K562 (cell line): ENCODE measurements around the gene APLP1. TPM values are rescaled to one million over a fixed set of nuclear protein-coding genes. Genes with fewer than 3 reads are reported as not detected.

Experiments used
- ATAC-seq: fragments of 200-7000 bp; cut with Tn5 transposase; 3 replicates; pipeline ENCODE4 v1.9.1; 2020; ENCODE audit warnings: moderate library complexity
- BruUV-seq: library from RNA; stranded (reverse); fragments of 400-500 nt; replicated peaks from 2 replicates; lab custom pipeline; 2021; lab: Mats Ljungman, UMichigan
- CTCF ChIA-PET: fragments of 300-600 bp; formaldehyde crosslinking; extraction: SDS; loops from one replicate; lab custom pipeline; 2021; ENCODE audit warnings: low intra/inter-chr PET ratio; lab: Yijun Ruan, JAX
- POLR2A ChIA-PET: fragments of 300-600, 350-650 bp; sonication (Branson Sonifier 250); formaldehyde crosslinking; extraction: SDS; loops from one replicate; lab custom pipeline; 2021; ENCODE audit warnings: antibody characterized with exemption, inconsistent platforms; lab: Yijun Ruan, JAX
- DNase-seq, 4 experiments: peaks; one replicate each; pipeline versions ENCODE4 v3.0.0 to v3.0.0-alpha.2; 2011 to 2018; ENCODE audit warnings: low spot score in 3 of 4, mixed read lengths in 3 of 4; ENCODE audit errors: extremely low read depth in 1 of 4
- FAIRE-seq: peaks from 2 replicates; lab custom pipeline; 2011; peaks lifted over from hg19 to GRCh38; lab: Jason Lieb, UNC
- H2AFZ ChIP-seq: 2 replicates; pipeline ENCODE4 v1.6.0; 2011; ENCODE audit warnings: low read depth, low read length, control low read depth, inconsistent platforms
- H3K27ac ChIP-seq: fragments of 200-600 bp; 3 replicates; pipeline ENCODE4 v1.8.0; 2011; ENCODE audit warnings: low read depth, mild to moderate bottlenecking, control low read depth, inconsistent platforms, low read length, moderate library complexity, mixed read lengths; ENCODE audit errors: extremely low read depth
- H3K27me3 ChIP-seq, 2 experiments: fragments of 300-600 bp in 1 of 2; 2 replicates in 1 of 2; 3 replicates in 1 of 2; pipeline versions ENCODE4 v1.6.0 to v1.8.0; 2011; ENCODE audit warnings: inconsistent platforms in 2 of 2, low read length in 2 of 2, mild to moderate bottlenecking in 1 of 2, mixed read lengths in 1 of 2, moderate library complexity in 1 of 2; ENCODE audit not compliant: control insufficient read depth in 2 of 2, insufficient read depth in 2 of 2
- H3K36me3 ChIP-seq: fragments of 300-600 bp; 3 replicates; pipeline ENCODE4 v1.8.0; 2011; ENCODE audit warnings: mild to moderate bottlenecking, low read length, inconsistent platforms; ENCODE audit not compliant: control insufficient read depth, insufficient read depth
- H3K4me1 ChIP-seq, 2 experiments: fragments of 200-600 bp in 1 of 2; replicated peaks in 1 of 2; 2 replicates in 1 of 2; 3 replicates in 1 of 2; pipeline versions ENCODE4 v1.5.1 to v1.8.0; 2011; ENCODE audit warnings: inconsistent platforms in 2 of 2, low read length in 2 of 2, mild to moderate bottlenecking in 1 of 2, mixed read lengths in 1 of 2, moderate library complexity in 1 of 2; ENCODE audit not compliant: control insufficient read depth in 2 of 2, insufficient read depth in 2 of 2
- H3K4me2 ChIP-seq: 2 replicates; pipeline ENCODE4 v1.6.1; 2011; ENCODE audit warnings: low read length, control low read depth, inconsistent platforms, mixed read lengths; ENCODE audit not compliant: insufficient read depth
- H3K4me3 ChIP-seq: fragments of 200-600 bp; sonication (generic), shearing (Covaris generic); 2 replicates; pipeline ENCODE4 v1.5.1; 2016; ENCODE audit warnings: control low read depth, inconsistent platforms
- H3K79me2 ChIP-seq: fragments of 200-600 bp; 3 replicates; pipeline ENCODE4 v1.8.0; 2011; ENCODE audit warnings: low read length, inconsistent platforms; ENCODE audit not compliant: control insufficient read depth, insufficient read depth
- H3K9ac ChIP-seq, 2 experiments: 2 replicates each; pipeline versions ENCODE4 v1.6.0 to v1.6.1; 2011; ENCODE audit warnings: low read depth in 2 of 2, low read length in 2 of 2, control low read depth in 1 of 2, inconsistent platforms in 1 of 2, mild to moderate bottlenecking in 1 of 2, mixed read lengths in 1 of 2; ENCODE audit not compliant: insufficient read depth in 1 of 2
- H3K9me1 ChIP-seq: one replicate; pipeline ENCODE4 v1.6.0; 2011; ENCODE audit warnings: inconsistent platforms, mild to moderate bottlenecking, low read length, moderate library complexity; ENCODE audit not compliant: control insufficient read depth, insufficient read depth
- H3K9me3 ChIP-seq: replicated peaks from 2 replicates; pipeline ENCODE4 v1.5.1; 2011; ENCODE audit warnings: low read depth, low read length, inconsistent platforms; ENCODE audit not compliant: control insufficient read depth, insufficient read depth
- H4K20me1 ChIP-seq: replicated peaks from 2 replicates; pipeline ENCODE4 v1.6.1; 2011; ENCODE audit warnings: low read length, inconsistent platforms, mixed read lengths; ENCODE audit not compliant: control insufficient read depth, insufficient read depth
- EP400 ChIP-seq: fragments of 450-650 bp; IDR thresholded peaks from 2 replicates; pipeline ENCODE4 v1.6.1; 2017; ENCODE audit warnings: antibody characterized with exemption, mild to moderate bottlenecking, moderate library complexity
- GABPA ChIP-seq: fragments of 200-800 bp; sonication (Bioruptor generic); conservative IDR thresholded peaks from 2 replicates; pipeline ENCODE4 v1.6.1; 2016; ENCODE audit warnings: low read depth, missing genetic modification characterization, missing compliant biosample characterization
- HCFC1 ChIP-seq: IDR thresholded peaks from 2 replicates; pipeline ENCODE4 v1.6.1; 2012; ENCODE audit warnings: low read depth, low read length, improper control_type of control experiment
- KDM1A ChIP-seq, 2 experiments: fragments of 450-650 bp; IDR thresholded peaks; 2 replicates each; pipeline ENCODE4 v1.6.1; 2016; ENCODE audit warnings: mild to moderate bottlenecking in 2 of 2
- LCOR ChIP-seq: sonication (generic); formaldehyde crosslinking; IDR thresholded peaks from 2 replicates; pipeline ENCODE4 v1.8.0; 2022; ENCODE audit warnings: mild to moderate bottlenecking, missing genetic modification reagents
- MAZ ChIP-seq, 2 experiments: fragments of 450-650 bp in 1 of 2; sonication (generic) in 1 of 2; formaldehyde crosslinking; IDR thresholded peaks in 1 of 2; conservative IDR thresholded peaks in 1 of 2; 2 replicates each; pipeline versions ENCODE4 v1.4.0 to v1.5.0; 2020; ENCODE audit warnings: mild to moderate bottlenecking in 1 of 2, missing genetic modification reagents in 1 of 2
- MXI1 ChIP-seq: IDR thresholded peaks from 2 replicates; pipeline ENCODE4 v1.6.1; 2011; ENCODE audit warnings: low read depth, mild to moderate bottlenecking, improper control_type of control experiment, low read length
- NFYB ChIP-seq: IDR thresholded peaks from 2 replicates; pipeline ENCODE4 v1.6.1; 2011; ENCODE audit warnings: mild to moderate bottlenecking, moderate library complexity; ENCODE audit not compliant: insufficient read length; ENCODE audit errors: extremely low read depth
- POLR2G ChIP-seq: fragments of 200-400 bp; formaldehyde crosslinking; IDR thresholded peaks from 2 replicates; pipeline ENCODE4 v1.6.1; 2017; ENCODE audit warnings: low read depth, mild to moderate bottlenecking, antibody characterized with exemption, low read length, moderate library complexity
- RBBP5 ChIP-seq: fragments of 200-600 bp; sonication (generic); IDR thresholded peaks from 2 replicates; pipeline ENCODE4 v1.6.1; 2012; ENCODE audit warnings: borderline replicate concordance, mild to moderate bottlenecking, low read length, control low read depth, inconsistent platforms; ENCODE audit not compliant: insufficient read depth, poor library complexity, severe bottlenecking
- SMC3 ChIP-seq: conservative IDR thresholded peaks from 2 replicates; pipeline ENCODE4 v1.6.1; 2011; ENCODE audit warnings: low read depth, low read length, improper control_type of control experiment; ENCODE audit not compliant: insufficient read depth
- ZNF551 ChIP-seq: fragments of 250-450 bp; sonication (Bioruptor Pico); IDR thresholded peaks from 2 replicates; pipeline ENCODE4 v1.5.0; 2021; ENCODE audit warnings: mild to moderate bottlenecking, moderate library complexity
- WGBS: fragments of 100-300 bp; shearing (Covaris generic); methylation state at CpG from one replicate; pipeline ENCODE4 v1.1.6; 2016; ENCODE audit warnings: low coverage, mixed read lengths; ENCODE audit not compliant: insufficient coverage; ENCODE audit errors: missing lambda C conversion rate; 5-methylcytosine and 5-hydroxymethylcytosine counted together
- in situ Hi-C: fragments of 300-500 bp; cut with MboI; formaldehyde crosslinking; loops from 4 replicates; pipeline ENCODE4 v1.15.0; 2018; ENCODE audit warnings: inconsistent platforms, mixed read lengths
- intact Hi-C: fragments of 100-400 bp; cut with micrococcal nuclease; formaldehyde crosslinking; loops from 2 replicates; pipeline ENCODE4 v1.14.2; 2022
- polyA plus RNA-seq, 8 experiments: library from polyadenylated mRNA; depleted of rRNA in 4 of 8; stranded (reverse) in 5 of 8; unstranded in 3 of 8; fragments of >200 nt; fragmentation: Nextera tagmentation in 2 of 8; fragmentation: Illumina TruSeq in 1 of 8; extraction: Ambion mirVana in 2 of 8; extraction: Trizol in 1 of 8; gene quantifications; 2 replicates each; pipeline versions ENCODE4 v1.2.1 to v1.2.3, GENCODE V29; 2011 to 2014; ENCODE audit warnings: inconsistent platforms in 1 of 8, missing spikeins in 1 of 8
- total RNA-seq, 7 experiments: library from RNA; depleted of rRNA in 6 of 7; stranded (reverse); fragments of >200 nt in 6 of 7; fragmentation: Illumina TruSeq in 2 of 7; extraction: Trizol in 2 of 7; gene quantifications; 2 replicates each; pipeline versions ENCODE4 v1.2.1 to v1.2.3, GENCODE V29; 2011 to 2021; ENCODE audit warnings: low replicate concordance in 1 of 7
- TF ChIP-seq, protein P1 (sequence below): sonication (generic); formaldehyde crosslinking; IDR thresholded peaks from 2 replicates; pipeline ENCODE4 v1.8.1; 2023; ENCODE audit warnings: mild to moderate bottlenecking, missing genetic modification reagents

The APLP1 gene
- total and polyA plus RNA-seq, 9 of the 15 experiments (the other 6 are each of a cell fraction or from before 2014, with no cell fraction given), result 0.69 to 9.9 (median 4.7) TPM

GRCh38 chr19:35859414-35859813 is 9.0 kb upstream of the APLP1 start:
- DNase-seq, result no peak
- H3K9me1 ChIP-seq, result no peaks in the 10 kb centered on the region
- intact Hi-C loops (no loop called here), in situ Hi-C loops (no loop called here)
- ChIA-PET CTCF (no interaction called here), POLR2A (interaction anchor here (1.0 kb wide), 1 partner anchor 241 kb away, joined by 3 read pairs; no protein-coding TSS in a partner anchor)
- TF ChIP-seq HCFC1 (no peak), EP400 (no peak), NFYB (no peak), SMC3 (no peak), MXI1 (no peak), RBBP5 (no peak), LCOR (no peak), MAZ (CRISPR knock-in tag; conservative IDR thresholded peaks at IDR 0.05 in 1 of 2, IDR thresholded peaks at IDR 0.05 in 1 of 2) (no peak), KDM1A (IDR thresholded peaks at IDR 0.05) (no peak), GABPA (no peak), ZNF551 (CRISPR knock-in tag) (no peak), POLR2G (no peak)
- TF ChIP-seq, protein P1, sequence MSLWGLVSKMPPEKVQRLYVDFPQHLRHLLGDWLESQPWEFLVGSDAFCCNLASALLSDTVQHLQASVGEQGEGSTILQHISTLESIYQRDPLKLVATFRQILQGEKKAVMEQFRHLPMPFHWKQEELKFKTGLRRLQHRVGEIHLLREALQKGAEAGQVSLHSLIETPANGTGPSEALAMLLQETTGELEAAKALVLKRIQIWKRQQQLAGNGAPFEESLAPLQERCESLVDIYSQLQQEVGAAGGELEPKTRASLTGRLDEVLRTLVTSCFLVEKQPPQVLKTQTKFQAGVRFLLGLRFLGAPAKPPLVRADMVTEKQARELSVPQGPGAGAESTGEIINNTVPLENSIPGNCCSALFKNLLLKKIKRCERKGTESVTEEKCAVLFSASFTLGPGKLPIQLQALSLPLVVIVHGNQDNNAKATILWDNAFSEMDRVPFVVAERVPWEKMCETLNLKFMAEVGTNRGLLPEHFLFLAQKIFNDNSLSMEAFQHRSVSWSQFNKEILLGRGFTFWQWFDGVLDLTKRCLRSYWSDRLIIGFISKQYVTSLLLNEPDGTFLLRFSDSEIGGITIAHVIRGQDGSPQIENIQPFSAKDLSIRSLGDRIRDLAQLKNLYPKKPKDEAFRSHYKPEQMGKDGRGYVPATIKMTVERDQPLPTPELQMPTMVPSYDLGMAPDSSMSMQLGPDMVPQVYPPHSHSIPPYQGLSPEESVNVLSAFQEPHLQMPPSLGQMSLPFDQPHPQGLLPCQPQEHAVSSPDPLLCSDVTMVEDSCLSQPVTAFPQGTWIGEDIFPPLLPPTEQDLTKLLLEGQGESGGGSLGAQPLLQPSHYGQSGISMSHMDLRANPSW (CRISPR knock-in tag), result no peak
- H3K79me2 ChIP-seq, result no peaks in the 10 kb centered on the region
- no peaks in the 10 kb centered on the region for H3K36me3 ChIP-seq
- H3K4me1 ChIP-seq, result peaks cover 15 to 50% of the 10 kb centered on the region in 2 experiments
- no TSS peak for BruUV-seq
- no peak overlapping the region for H3K9ac ChIP-seq
- H3K27me3 ChIP-seq, result peaks cover 16 to 51% of the 10 kb centered on the region in 2 experiments; a peak in 4 of 5 replicates
- H3K4me3 ChIP-seq, result no peak overlapping the region
- FAIRE-seq, result no peak
- WGBS, result 12% methylated on average over 4 of the region's 4 CpGs
- ATAC-seq, result no peak
- no peak overlapping the region for H3K27ac ChIP-seq
- no peak overlapping the region for H3K4me2 ChIP-seq
- H3K9me3 ChIP-seq, result peaks cover 5% of the 10 kb centered on the region; the same call in 1 of the 2 replicates
- peaks cover 8% of the 10 kb centered on the region; the same call in 1 of the 2 replicates for H4K20me1 ChIP-seq
- no peak overlapping the region for H2AFZ ChIP-seq
